Astrocyte (in vitro differentiated cells and primary cell): ENCODE results near the gene ABHD15. TPM values are rescaled to one million over a fixed set of nuclear protein-coding genes. Genes with fewer than 3 reads are reported as not detected.

Experiments
- DNase-seq: peaks from one replicate; pipeline ENCODE4 v3.0.0-alpha.2; 2010; ENCODE audit warnings: low read depth
- FAIRE-seq: peaks from 2 replicates; lab custom pipeline; 2011; peaks lifted over from hg19 to GRCh38; lab: Jason Lieb, UNC
- H2AFZ ChIP-seq: 2 replicates; pipeline ENCODE4 v1.6.0; 2012; ENCODE audit warnings: low read depth, low read length, inconsistent platforms
- H3K27ac ChIP-seq: 2 replicates; pipeline ENCODE4 v1.5.1; 2011; ENCODE audit warnings: low read depth, low read length, inconsistent platforms
- H3K27me3 ChIP-seq: 2 replicates; pipeline ENCODE4 v1.6.0; 2011; ENCODE audit warnings: low read length, inconsistent platforms; ENCODE audit not compliant: insufficient read depth
- H3K36me3 ChIP-seq: 2 replicates; pipeline ENCODE4 v1.5.1; 2011; ENCODE audit warnings: low read length, inconsistent platforms; ENCODE audit not compliant: insufficient read depth
- H3K4me1 ChIP-seq: 2 replicates; pipeline ENCODE4 v1.5.1; 2011; ENCODE audit warnings: low read length, inconsistent platforms; ENCODE audit not compliant: insufficient read depth
- H3K4me2 ChIP-seq: 2 replicates; pipeline ENCODE4 v1.6.0; 2012; ENCODE audit warnings: low read length, inconsistent platforms
- H3K4me3 ChIP-seq: 2 replicates; pipeline ENCODE4 v1.5.1; 2011; ENCODE audit warnings: low read depth, mild to moderate bottlenecking, low read length, inconsistent platforms; ENCODE audit not compliant: insufficient read depth
- H3K79me2 ChIP-seq: 2 replicates; pipeline ENCODE4 v1.6.0; 2012; ENCODE audit warnings: mild to moderate bottlenecking, low read length, inconsistent platforms; ENCODE audit not compliant: insufficient read depth
- H3K9ac ChIP-seq: 2 replicates; pipeline ENCODE4 v1.6.0; 2012; ENCODE audit warnings: mild to moderate bottlenecking, low read length, inconsistent platforms
- H3K9me3 ChIP-seq: 2 replicates; pipeline ENCODE4 v1.5.1; 2012; ENCODE audit warnings: low read depth, mild to moderate bottlenecking, low read length, inconsistent platforms; ENCODE audit not compliant: insufficient read depth
- H4K20me1 ChIP-seq: 2 replicates; pipeline ENCODE4 v1.6.0; 2012; ENCODE audit warnings: low read length, inconsistent platforms; ENCODE audit not compliant: insufficient read depth
- H3K27ac Mint-ChIP-seq: one replicate; pipeline ENCODE4 v1.8.0; 2021; ENCODE audit warnings: mild to moderate bottlenecking, mixed read lengths; ENCODE audit not compliant: unreplicated experiment
- H3K27me3 Mint-ChIP-seq: one replicate; pipeline ENCODE4 v1.8.0; 2021; ENCODE audit warnings: low read depth, mixed read lengths; ENCODE audit not compliant: unreplicated experiment
- H3K36me3 Mint-ChIP-seq: one replicate; pipeline ENCODE4 v1.8.0; 2021; ENCODE audit warnings: low read depth, mixed read lengths; ENCODE audit not compliant: unreplicated experiment
- H3K4me1 Mint-ChIP-seq: one replicate; pipeline ENCODE4 v1.8.0; 2021; ENCODE audit warnings: low read depth, mixed read lengths; ENCODE audit not compliant: unreplicated experiment
- H3K4me3 Mint-ChIP-seq: one replicate; pipeline ENCODE4 v1.8.0; 2021; ENCODE audit warnings: mild to moderate bottlenecking, moderate library complexity, mixed read lengths; ENCODE audit not compliant: unreplicated experiment
- H3K9me3 Mint-ChIP-seq: one replicate; pipeline ENCODE4 v1.8.0; 2021; ENCODE audit warnings: mild to moderate bottlenecking, mixed read lengths; ENCODE audit not compliant: unreplicated experiment
- EZH2 ChIP-seq: IDR thresholded peaks from 2 replicates; pipeline ENCODE4 v1.6.1; 2012; ENCODE audit warnings: mild to moderate bottlenecking, low read length, inconsistent platforms; ENCODE audit not compliant: insufficient read depth
- total RNA-seq: library from RNA; stranded (reverse); gene quantifications from 2 replicates; pipeline ENCODE4 v1.2.1, GENCODE V29; 2021
- TF ChIP-seq, protein P1 (sequence below): IDR thresholded peaks from 2 replicates; pipeline ENCODE4 v1.5.1; 2011; ENCODE audit warnings: low read depth, mild to moderate bottlenecking, inconsistent platforms, low read length, moderate library complexity; ENCODE audit not compliant: insufficient read depth

ABHD15 gene
- total RNA-seq, 1 donor from 2014 or later = 8.6 TPM

DNA sequence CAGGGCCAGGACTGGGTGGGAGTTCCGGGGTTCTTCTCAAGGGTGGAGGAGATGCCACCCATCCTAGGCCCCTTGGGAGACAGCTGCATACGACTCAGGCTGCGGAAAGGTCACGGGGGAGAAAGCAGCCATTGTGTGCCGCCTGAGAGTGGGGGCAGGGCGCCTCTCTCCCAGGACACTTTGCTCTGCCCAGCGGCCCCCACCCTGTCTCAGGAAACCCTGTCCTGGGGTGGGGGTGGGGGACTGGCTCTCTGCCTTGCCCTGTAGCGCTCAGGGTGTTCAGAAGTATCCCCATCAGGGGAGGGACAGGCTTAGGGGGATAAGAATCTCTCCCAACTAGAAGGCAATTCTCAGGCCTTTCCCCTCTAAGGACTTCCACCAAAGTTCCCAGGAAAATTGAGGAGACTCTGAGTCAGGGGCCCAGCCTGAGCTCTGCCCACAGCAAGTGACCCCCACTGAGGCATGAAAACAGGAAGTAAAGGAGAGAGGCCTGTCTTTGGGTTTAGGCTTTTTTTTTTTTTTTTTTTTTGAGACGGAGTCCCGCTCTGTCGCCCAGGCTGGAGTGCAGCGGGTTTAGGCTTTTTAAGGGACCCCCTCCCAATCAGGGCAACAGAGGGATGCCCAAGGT lies 17.7 kb upstream of the ABHD15 start:
- H3K36me3 Mint-ChIP-seq = peaks cover 6% of the 10 kb centered on the region
- H3K4me3 ChIP-seq = no peak overlapping the region
- no peaks in the 10 kb centered on the region for H3K27me3 Mint-ChIP-seq
- H3K79me2 ChIP-seq = peaks cover 72% of the 10 kb centered on the region
- H3K4me1 Mint-ChIP-seq = peaks cover 18% of the 10 kb centered on the region
- H3K9me3 Mint-ChIP-seq = no peaks in the 10 kb centered on the region
- no peak for FAIRE-seq
- H3K4me3 Mint-ChIP-seq = no peak overlapping the region
- no peaks in the 10 kb centered on the region for H3K27me3 ChIP-seq
- no peak for DNase-seq
- peaks cover 37% of the 10 kb centered on the region for H3K4me1 ChIP-seq
- no peak overlapping the region for H2AFZ ChIP-seq
- peak overlapping the region; percentile 32 for H3K9ac ChIP-seq
- TF ChIP-seq, protein P1, sequence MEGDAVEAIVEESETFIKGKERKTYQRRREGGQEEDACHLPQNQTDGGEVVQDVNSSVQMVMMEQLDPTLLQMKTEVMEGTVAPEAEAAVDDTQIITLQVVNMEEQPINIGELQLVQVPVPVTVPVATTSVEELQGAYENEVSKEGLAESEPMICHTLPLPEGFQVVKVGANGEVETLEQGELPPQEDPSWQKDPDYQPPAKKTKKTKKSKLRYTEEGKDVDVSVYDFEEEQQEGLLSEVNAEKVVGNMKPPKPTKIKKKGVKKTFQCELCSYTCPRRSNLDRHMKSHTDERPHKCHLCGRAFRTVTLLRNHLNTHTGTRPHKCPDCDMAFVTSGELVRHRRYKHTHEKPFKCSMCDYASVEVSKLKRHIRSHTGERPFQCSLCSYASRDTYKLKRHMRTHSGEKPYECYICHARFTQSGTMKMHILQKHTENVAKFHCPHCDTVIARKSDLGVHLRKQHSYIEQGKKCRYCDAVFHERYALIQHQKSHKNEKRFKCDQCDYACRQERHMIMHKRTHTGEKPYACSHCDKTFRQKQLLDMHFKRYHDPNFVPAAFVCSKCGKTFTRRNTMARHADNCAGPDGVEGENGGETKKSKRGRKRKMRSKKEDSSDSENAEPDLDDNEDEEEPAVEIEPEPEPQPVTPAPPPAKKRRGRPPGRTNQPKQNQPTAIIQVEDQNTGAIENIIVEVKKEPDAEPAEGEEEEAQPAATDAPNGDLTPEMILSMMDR = no peak
- TF ChIP-seq EZH2 = no peak
- H4K20me1 ChIP-seq = peaks cover 78% of the 10 kb centered on the region
- H3K27ac Mint-ChIP-seq = peak overlapping the region; percentile 66
- H3K9me3 ChIP-seq = no peaks in the 10 kb centered on the region
- H3K27ac ChIP-seq = peak overlapping the region; percentile 31
- peak overlapping the region; percentile 54 for H3K4me2 ChIP-seq
- no peaks in the 10 kb centered on the region for H3K36me3 ChIP-seq

DNA sequence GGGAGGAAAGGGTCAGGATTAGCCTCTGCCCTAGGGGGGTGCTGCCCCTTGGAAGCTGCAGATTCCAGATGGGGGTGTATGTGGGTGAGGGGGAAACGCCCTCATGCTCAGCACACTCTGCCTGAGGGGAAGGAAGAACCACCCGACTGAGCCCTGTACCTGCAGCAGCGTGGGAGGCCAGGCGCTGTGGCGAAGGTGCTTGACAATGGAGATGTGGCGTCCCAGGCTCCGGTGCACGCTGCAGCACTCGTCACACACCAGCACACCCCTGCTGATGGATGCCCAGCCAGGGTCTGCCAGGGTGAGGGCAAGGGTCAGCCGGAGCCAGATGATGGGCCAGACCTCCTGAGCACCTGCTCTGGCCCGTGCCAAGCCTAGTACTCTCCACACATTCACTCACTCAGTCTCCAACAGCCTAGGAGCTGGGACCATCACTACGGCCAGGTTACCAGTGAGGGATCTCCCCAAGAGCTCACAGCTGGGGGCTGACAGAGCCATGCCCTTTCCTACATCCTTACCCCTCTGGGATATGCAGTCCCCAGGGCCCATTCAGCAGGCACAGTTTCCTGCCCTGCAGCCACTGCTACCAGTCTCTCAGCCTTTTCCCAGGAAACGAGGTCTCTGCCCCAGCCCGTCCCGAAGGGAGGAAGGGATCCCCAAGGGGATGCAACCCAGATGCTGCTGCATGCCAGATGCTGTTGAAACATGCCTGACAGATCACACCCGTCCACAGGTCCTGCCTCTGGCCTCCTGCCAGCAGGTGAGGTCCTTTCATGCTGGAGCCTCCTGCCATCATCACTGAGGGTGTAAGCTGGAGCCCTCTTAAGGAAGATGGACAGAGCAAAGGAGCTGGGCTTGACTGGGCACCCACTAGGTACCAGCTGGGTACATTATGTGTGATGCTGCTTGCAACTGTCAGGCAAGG lies 16.7 kb upstream of the ABHD15 start:
- Histone ChIP-seq H3K4me1 (peaks cover 37% of the 10 kb centered on the region), H3K4me3 (no peak overlapping the region), H3K36me3 (peaks cover 2% of the 10 kb centered on the region), H3K27me3 (no peaks in the 10 kb centered on the region), H3K27ac (no peak overlapping the region), H3K4me2 (no peak overlapping the region), H3K9ac (no peak overlapping the region), H4K20me1 (peaks cover 82% of the 10 kb centered on the region), H2AFZ (no peak overlapping the region), H3K9me3 (no peaks in the 10 kb centered on the region), H3K79me2 (peaks cover 68% of the 10 kb centered on the region)
- Mint-ChIP-seq H3K9me3 (no peaks in the 10 kb centered on the region), H3K27me3 (no peaks in the 10 kb centered on the region), H3K27ac (no peak overlapping the region), H3K36me3 (peaks cover 7% of the 10 kb centered on the region), H3K4me3 (no peak overlapping the region), H3K4me1 (peaks cover 18% of the 10 kb centered on the region)
- no peak for DNase-seq
- FAIRE-seq = no peak
- TF ChIP-seq, protein P1 = no peak
- TF ChIP-seq EZH2 = no peak

DNA sequence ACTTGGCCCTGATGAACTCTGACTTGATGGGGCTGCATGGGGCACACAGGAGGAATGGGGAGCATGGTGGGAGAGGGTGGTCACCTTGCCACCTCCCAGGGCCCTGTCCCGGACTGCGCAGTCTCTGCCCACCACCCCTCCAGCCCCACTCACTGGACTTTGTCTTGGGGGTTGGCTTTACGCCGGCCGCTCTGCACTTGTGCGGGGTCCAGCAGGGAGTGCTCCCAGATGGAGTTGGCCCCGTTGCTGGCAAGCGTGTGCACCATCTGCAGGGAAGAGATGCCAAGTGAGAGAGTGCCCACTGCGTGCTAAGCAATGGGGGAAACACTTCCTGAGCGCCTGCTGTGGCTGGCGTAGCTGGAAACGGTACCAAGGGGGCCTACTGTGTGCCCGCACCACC lies 15.9 kb upstream of the ABHD15 start:
- DNase-seq (no peak), FAIRE-seq (no peak)
- Mint-ChIP-seq H3K4me3 (no peak overlapping the region), H3K4me1 (peaks cover 18% of the 10 kb centered on the region), H3K27ac (no peak overlapping the region), H3K9me3 (no peaks in the 10 kb centered on the region), H3K36me3 (peaks cover 9% of the 10 kb centered on the region), H3K27me3 (no peaks in the 10 kb centered on the region)
- Histone ChIP-seq H3K4me1 (peaks cover 31% of the 10 kb centered on the region), H3K27me3 (no peaks in the 10 kb centered on the region), H4K20me1 (peaks cover 79% of the 10 kb centered on the region), H3K4me2 (no peak overlapping the region), H2AFZ (no peak overlapping the region), H3K9ac (no peak overlapping the region), H3K36me3 (peaks cover 2% of the 10 kb centered on the region), H3K9me3 (no peaks in the 10 kb centered on the region), H3K79me2 (peaks cover 60% of the 10 kb centered on the region), H3K4me3 (no peak overlapping the region), H3K27ac (no peak overlapping the region)
- TF ChIP-seq, protein P1 = no peak
- TF ChIP-seq EZH2 = no peak
